CD4-positive, alpha-beta T cell treated with Interleukin-17A for 4 hours (primary cell): ENCODE results near the gene TMEM80.

Experiments used
- DNase-seq: peaks from one replicate; pipeline ENCODE4 v3.0.0-alpha.2; 2020; ENCODE audit warnings: mixed read lengths

TMEM80 gene

GRCh38 chr11:748007-748359 lies 52.4 kb downstream of the TMEM80 start:
- no peak for DNase-seq

GRCh38 chr11:749731-750130 lies 54.1 kb downstream of the TMEM80 start:
- no peak for DNase-seq
